ENCODE data around the gene B3GAT1.

Gene B3GAT1

DNA sequence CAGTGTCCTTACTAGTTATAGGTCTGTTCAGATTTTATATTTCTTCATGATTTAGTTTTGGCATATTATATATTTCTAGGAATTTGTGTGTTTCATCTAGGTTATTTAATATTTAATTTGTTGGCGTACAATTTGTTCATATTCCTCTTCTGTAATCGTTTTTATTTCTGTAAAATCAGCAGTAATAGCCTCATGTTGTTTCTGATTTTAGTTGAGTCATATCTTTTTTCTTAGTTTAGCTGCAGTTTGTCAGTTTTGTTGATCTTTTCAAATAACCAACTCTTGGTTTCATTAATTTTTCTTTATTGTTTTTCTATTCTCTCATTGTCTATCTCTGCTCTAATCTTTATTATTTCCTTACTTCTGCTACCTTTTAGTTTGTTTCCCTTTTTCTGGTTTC, 59.9 kb downstream of the B3GAT1 start:
- no peak overlapping the region for H3K4me3 ChIP-seq (replicated peaks; ENCODE audit: low read depth, low read length)
- no peak for DNase-seq (ENCODE audit: extremely low read depth, low read depth)
- TF ChIP-seq, protein P1, sequence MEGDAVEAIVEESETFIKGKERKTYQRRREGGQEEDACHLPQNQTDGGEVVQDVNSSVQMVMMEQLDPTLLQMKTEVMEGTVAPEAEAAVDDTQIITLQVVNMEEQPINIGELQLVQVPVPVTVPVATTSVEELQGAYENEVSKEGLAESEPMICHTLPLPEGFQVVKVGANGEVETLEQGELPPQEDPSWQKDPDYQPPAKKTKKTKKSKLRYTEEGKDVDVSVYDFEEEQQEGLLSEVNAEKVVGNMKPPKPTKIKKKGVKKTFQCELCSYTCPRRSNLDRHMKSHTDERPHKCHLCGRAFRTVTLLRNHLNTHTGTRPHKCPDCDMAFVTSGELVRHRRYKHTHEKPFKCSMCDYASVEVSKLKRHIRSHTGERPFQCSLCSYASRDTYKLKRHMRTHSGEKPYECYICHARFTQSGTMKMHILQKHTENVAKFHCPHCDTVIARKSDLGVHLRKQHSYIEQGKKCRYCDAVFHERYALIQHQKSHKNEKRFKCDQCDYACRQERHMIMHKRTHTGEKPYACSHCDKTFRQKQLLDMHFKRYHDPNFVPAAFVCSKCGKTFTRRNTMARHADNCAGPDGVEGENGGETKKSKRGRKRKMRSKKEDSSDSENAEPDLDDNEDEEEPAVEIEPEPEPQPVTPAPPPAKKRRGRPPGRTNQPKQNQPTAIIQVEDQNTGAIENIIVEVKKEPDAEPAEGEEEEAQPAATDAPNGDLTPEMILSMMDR (IDR thresholded peaks at IDR 0.05; ENCODE audit: low read depth, low read length, missing control alignments) = no peak

GRCh38 chr11:134350381-134350780, 61.7 kb downstream of the B3GAT1 start:
- no peak overlapping the region for H3K4me3 ChIP-seq (replicated peaks; ENCODE audit: low read depth, low read length)
- no peak for DNase-seq (ENCODE audit: extremely low read depth, low read depth)
- TF ChIP-seq, protein P1 (IDR thresholded peaks at IDR 0.05; ENCODE audit: low read depth, low read length, missing control alignments) = no peak

GRCh38 chr11:134349802-134350355, 62.2 kb downstream of the B3GAT1 start:
- no peak overlapping the region for H3K4me3 ChIP-seq (replicated peaks; ENCODE audit: low read depth, low read length)
- TF ChIP-seq, protein P1 (IDR thresholded peaks at IDR 0.05; ENCODE audit: low read depth, low read length, missing control alignments) = no peak
- DNase-seq (ENCODE audit: extremely low read depth, low read depth) = no peak

DNA sequence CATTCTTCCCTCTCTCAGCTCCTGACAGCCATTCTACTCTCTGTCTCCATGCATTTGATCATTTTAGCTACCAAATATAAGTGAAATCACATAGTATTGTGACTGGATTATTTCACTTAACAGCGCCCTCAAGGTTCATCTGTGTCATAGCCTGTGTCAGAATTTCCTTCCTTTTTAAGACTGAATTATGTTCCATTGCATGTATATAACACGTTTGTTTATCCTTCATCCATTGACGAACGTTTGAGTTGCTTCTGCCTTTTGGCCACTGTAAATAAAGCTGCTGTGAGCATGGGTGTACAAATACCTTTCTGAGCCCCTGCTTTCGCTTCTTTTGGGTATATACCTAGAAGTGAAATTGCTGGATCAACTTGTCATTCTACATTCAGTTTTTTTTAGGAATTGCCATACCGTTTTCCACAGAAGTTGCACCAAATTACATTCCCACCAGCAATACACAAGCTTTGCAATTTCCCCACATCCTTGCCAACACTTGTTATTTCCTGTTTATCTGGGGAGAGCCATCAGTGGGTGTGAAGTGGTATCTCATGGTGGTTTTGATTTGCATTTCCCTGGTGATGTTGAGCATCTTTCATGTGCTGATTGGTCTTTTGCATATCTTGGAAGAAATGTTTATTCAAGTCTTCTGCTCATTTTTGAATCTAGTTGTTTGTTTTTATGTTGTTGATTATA, 62.8 kb downstream of the B3GAT1 start:
- TF ChIP-seq, protein P1 (IDR thresholded peaks at IDR 0.05; ENCODE audit: low read depth, low read length, missing control alignments) = no peak
- no peak overlapping the region for H3K4me3 ChIP-seq (replicated peaks; ENCODE audit: low read depth, low read length)

GRCh38 chr11:134347441-134347840, 64.6 kb downstream of the B3GAT1 start:
- TF ChIP-seq, protein P1 (IDR thresholded peaks at IDR 0.05; ENCODE audit: low read depth, low read length, missing control alignments) = no peak
- no peak for DNase-seq (ENCODE audit: extremely low read depth, low read depth)
- no peak overlapping the region for H3K4me3 ChIP-seq (replicated peaks; ENCODE audit: low read depth, low read length)

More for the DNA sequence above, 62.8 kb downstream of the B3GAT1 start:
- no peak for DNase-seq (ENCODE audit: extremely low read depth, low read depth)

DNA sequence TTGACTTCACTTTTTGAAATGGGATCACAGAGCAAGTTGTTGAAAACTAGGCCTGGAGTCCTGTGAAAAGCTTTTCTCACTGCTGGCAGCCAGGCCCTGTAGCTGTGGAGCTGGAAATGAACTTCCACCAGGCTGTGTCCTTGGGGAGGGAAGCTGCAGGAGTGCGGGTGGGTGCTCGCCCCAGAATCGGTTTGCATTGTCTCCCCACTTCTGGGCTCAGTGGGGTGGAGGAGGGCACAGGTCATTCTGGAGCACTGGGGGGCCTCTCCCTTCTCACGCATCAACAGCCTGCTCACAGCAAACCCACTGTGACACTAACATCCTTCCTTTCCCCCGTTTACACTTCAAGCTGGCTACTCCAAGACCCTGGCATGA, 65.1 kb downstream of the B3GAT1 start:
- DNase-seq (ENCODE audit: extremely low read depth, low read depth) = no peak
- H3K4me3 ChIP-seq (replicated peaks; ENCODE audit: low read depth, low read length) = no peak overlapping the region
- TF ChIP-seq, protein P1 (IDR thresholded peaks at IDR 0.05; ENCODE audit: low read depth, low read length, missing control alignments) = no peak

All from HFF-Myc (cell line).